Kidney epithelial cell (primary cell): ENCODE results near the gene ARSB. TPM values are rescaled to one million over a fixed set of nuclear protein-coding genes. Genes with fewer than 3 reads are reported as not detected.

Experiments used
- DNase-seq: peaks from one replicate; pipeline ENCODE4 v3.0.0-alpha.2; 2010; ENCODE audit warnings: low read depth
- H3K27me3 ChIP-seq: 2 replicates; pipeline ENCODE4 v1.6.0; 2011; ENCODE audit warnings: low read length; ENCODE audit not compliant: control insufficient read depth, insufficient read depth
- H3K36me3 ChIP-seq: 2 replicates; pipeline ENCODE4 v1.5.1; 2011; ENCODE audit warnings: low read length; ENCODE audit not compliant: control insufficient read depth, insufficient read depth
- H3K4me3 ChIP-seq: 2 replicates; pipeline ENCODE4 v1.5.1; 2011; ENCODE audit warnings: low read depth, mild to moderate bottlenecking, control low read depth, low read length
- CTCF ChIP-seq: IDR thresholded peaks from 2 replicates; pipeline ENCODE4 v1.5.1; 2011; ENCODE audit warnings: mild to moderate bottlenecking, moderate library complexity, low read length, control low read depth, inconsistent platforms; ENCODE audit not compliant: insufficient read depth, poor library complexity, severe bottlenecking
- total RNA-seq: library from RNA; depleted of rRNA; stranded (reverse); fragments of >200 nt; gene quantifications from 2 replicates; pipeline ENCODE4 v1.2.3, GENCODE V29; 2015

ARSB gene
- total RNA-seq, 1 donor from 2014 or later, result 17.5 TPM

GRCh38 chr5:78893940-78894677, 91.0 kb downstream of the ARSB start:
- Histone ChIP-seq H3K27me3 (no peaks in the 10 kb centered on the region), H3K36me3 (no peaks in the 10 kb centered on the region), H3K4me3 (no peak overlapping the region)
- TF ChIP-seq CTCF, result no peak
- no peak for DNase-seq

GRCh38 chr5:78890667-78891379, 94.3 kb downstream of the ARSB start:
- no peak for TF ChIP-seq CTCF
- Histone ChIP-seq H3K27me3 (no peaks in the 10 kb centered on the region), H3K36me3 (no peaks in the 10 kb centered on the region), H3K4me3 (no peak overlapping the region)
- DNase-seq, result no peak

- DNase-seq, result no peak
- Histone ChIP-seq H3K36me3 (no peaks in the 10 kb centered on the region), H3K27me3 (no peaks in the 10 kb centered on the region), H3K4me3 (no peak overlapping the region)
- TF ChIP-seq CTCF, result no peak
Measured at GRCh38 chr5:78889369-78890140, 95.6 kb downstream of the ARSB start.

- no peak overlapping the region for H3K4me3 ChIP-seq
- no peak for DNase-seq
- TF ChIP-seq CTCF, result no peak
Measured at GRCh38 chr5:78888580-78889368, 96.3 kb downstream of the ARSB start.

GRCh38 chr5:78887384-78888118, 97.6 kb downstream of the ARSB start:
- TF ChIP-seq CTCF, result no peak
- no peaks in the 10 kb centered on the region for H3K27me3 ChIP-seq
- DNase-seq, result no peak
- H3K36me3 ChIP-seq, result no peaks in the 10 kb centered on the region
- H3K4me3 ChIP-seq, result no peak overlapping the region

More at GRCh38 chr5:78888580-78889368, 96.3 kb downstream of the ARSB start:
- Histone ChIP-seq H3K36me3 (no peaks in the 10 kb centered on the region), H3K27me3 (no peaks in the 10 kb centered on the region)
